RWPE2 (cell line): ENCODE data around the gene TNFRSF18.
A peak's percentile ranks its signal among the peaks of the same experiment; 100 is the strongest.

Experiments
- ATAC-seq: fragments of 200-7000 bp; cut with Tn5 transposase; 3 replicates; pipeline ENCODE4 v1.9.1; 2021; ENCODE audit warnings: low read depth
- DNase-seq: peaks from one replicate; pipeline ENCODE4 v3.0.0-alpha.2; 2020; ENCODE audit warnings: low spot score
- H3K27ac ChIP-seq: fragments of 450-650 bp; 2 replicates; pipeline ENCODE4 v1.5.1; 2017; ENCODE audit warnings: mild to moderate bottlenecking; ENCODE audit not compliant: poor library complexity, severe bottlenecking
- H3K27me3 ChIP-seq: fragments of 250-450 bp; sonication (Bioruptor Pico); 2 replicates; pipeline ENCODE4 v1.5.1; 2021; ENCODE audit warnings: mild to moderate bottlenecking, moderate library complexity; ENCODE audit not compliant: insufficient read depth, poor library complexity, severe bottlenecking
- H3K36me3 ChIP-seq: fragments of 250-450 bp; sonication (Bioruptor Pico); 2 replicates; pipeline ENCODE4 v1.5.1; 2020; ENCODE audit warnings: low read depth, mild to moderate bottlenecking, moderate library complexity
- H3K4me1 ChIP-seq: fragments of 250-450 bp; sonication (Bioruptor Pico); 2 replicates; pipeline ENCODE4 v1.5.1; 2021; ENCODE audit warnings: mild to moderate bottlenecking, moderate library complexity; ENCODE audit not compliant: insufficient read depth, poor library complexity, severe bottlenecking
- H3K4me3 ChIP-seq: fragments of 250-450 bp; sonication (Bioruptor Pico); 2 replicates; pipeline ENCODE4 v1.5.1; 2021; ENCODE audit warnings: mild to moderate bottlenecking, moderate library complexity; ENCODE audit not compliant: severe bottlenecking
- H3K9me3 ChIP-seq: fragments of 250-450 bp; sonication (Bioruptor Pico); 2 replicates; pipeline ENCODE4 v1.5.1; 2021; ENCODE audit warnings: mild to moderate bottlenecking, moderate library complexity; ENCODE audit not compliant: severe bottlenecking
- CTCF ChIP-seq: fragments of 450-650 bp; IDR thresholded peaks from one replicate; pipeline ENCODE4 v1.5.1; 2017; ENCODE audit warnings: mild to moderate bottlenecking, moderate library complexity; ENCODE audit not compliant: poor library complexity, severe bottlenecking

TNFRSF18 gene

DNA sequence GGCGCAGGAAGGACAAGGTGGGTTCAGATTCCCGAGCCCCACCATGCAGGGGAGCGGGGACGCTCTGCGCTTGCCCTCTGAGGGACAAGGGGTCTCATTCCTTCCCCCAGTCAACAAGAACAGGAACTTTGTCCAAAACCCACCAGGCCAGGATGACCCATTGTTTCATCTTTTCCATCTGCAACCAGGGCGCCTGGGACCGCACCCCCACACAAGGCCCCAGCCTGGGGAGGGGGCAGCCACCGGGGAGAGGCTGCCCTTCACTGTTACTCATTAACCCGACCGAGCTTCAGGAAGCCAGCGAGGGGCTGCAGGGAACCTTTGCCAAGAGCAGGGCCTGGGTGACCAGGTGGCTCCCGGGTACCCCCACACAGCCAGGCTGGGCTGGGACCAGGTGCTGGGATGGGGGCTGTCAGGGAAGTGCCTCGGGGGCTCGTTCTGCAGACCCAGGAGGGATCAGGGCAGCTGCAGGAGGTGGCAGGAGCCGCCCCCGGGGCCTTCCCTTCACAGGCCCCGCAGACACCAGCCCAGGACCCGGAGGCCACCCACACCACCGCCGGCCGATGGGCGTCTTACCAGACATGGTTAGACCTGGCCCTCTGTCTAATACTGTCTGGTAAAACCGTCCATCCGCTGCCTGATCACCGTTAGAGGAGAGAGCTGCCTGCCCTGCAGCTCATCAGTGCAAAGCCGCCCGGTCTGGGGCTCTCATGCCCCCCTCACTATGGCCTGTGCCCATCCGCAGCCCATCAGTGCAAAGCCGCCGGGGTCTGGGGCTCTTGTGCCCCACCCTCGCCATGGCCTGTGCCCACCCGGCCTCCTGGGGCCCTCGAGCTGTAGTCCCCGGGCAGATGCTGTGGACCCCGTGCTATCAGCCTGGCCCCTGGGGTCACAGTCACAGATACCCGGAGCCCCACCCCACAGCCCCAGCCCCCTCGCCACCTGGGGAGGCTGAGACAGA lies 37.7 kb downstream of the TNFRSF18 start:
- peak; percentile 65 for DNase-seq
- no peak for TF ChIP-seq CTCF
- Histone ChIP-seq H3K4me3 (no peak overlapping the region), H3K27ac (no peak overlapping the region), H3K27me3 (no peaks in the 10 kb centered on the region), H3K9me3 (no peaks in the 10 kb centered on the region), H3K36me3 (peaks cover 9% of the 10 kb centered on the region; the same call in 1 of the 2 replicates), H3K4me1 (peaks cover 10% of the 10 kb centered on the region)
- no peak for ATAC-seq

DNA sequence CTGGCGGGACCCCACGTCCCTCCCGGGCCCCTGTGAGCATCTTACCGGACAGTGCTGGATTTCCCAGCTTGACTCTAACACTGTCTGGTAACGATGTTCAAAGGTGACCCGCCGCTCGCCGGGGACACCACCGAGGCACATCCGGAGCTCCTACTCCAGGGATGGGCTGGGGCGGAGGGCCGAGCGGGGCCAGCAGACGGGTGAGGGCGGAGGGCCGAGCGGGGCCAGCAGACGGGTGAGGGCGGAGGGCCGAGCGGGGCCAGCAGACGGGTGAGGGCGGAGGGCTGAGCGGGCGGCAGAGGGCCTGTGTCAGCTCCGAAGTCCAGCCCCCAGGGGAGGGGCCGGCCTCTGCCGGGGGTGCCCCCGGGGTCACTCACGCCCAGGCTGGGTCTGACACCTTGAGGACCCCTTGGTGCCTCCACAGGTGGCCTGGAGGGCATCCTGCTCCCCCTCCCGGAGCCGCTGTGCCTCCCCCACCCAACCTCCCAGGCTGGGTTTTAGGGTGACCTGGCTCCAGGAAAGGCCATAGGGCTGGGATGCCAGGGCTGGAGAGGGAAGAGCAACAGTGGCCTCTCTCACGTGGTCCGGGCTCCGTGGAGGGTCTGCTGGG lies 38.4 kb downstream of the TNFRSF18 start:
- peak; percentile 55 for DNase-seq
- no peak for TF ChIP-seq CTCF

DNA sequence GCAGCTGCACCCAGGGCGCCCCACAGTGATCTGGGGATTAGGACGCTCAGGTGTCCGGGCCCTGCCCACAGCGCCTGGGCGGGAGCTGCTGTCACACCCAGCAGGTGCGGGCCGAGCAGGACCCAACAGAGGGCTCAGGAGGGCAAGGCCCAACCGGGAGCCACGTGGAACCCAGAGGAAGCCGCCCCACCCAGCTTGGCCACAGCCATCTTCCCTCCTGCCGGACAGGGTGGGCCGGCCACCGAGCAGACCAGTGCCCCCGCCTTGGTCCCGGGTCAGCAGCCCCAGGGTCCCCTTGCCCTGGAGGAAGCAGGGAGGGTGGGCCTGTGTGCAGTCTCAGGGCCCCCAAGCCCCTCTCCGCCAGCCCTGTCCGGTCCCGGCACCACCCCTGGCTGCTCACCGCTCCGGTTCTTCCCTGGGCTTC lies 39.0 kb downstream of the TNFRSF18 start:
- no peaks in the 10 kb centered on the region for H3K9me3 ChIP-seq
- no peak overlapping the region for H3K4me3 ChIP-seq
- ATAC-seq = no peak
- no peak for DNase-seq
- TF ChIP-seq CTCF = no peak
- H3K27me3 ChIP-seq = no peaks in the 10 kb centered on the region
- peaks cover 9% of the 10 kb centered on the region; the same call in 1 of the 2 replicates for H3K36me3 ChIP-seq
- H3K4me1 ChIP-seq = peaks cover 10% of the 10 kb centered on the region
- H3K27ac ChIP-seq = no peak overlapping the region

More for the DNA sequence above, 38.4 kb downstream of the TNFRSF18 start:
- Histone ChIP-seq H3K4me3 (no peak overlapping the region), H3K36me3 (peaks cover 9% of the 10 kb centered on the region; the same call in 1 of the 2 replicates), H3K27ac (no peak overlapping the region), H3K27me3 (no peaks in the 10 kb centered on the region), H3K4me1 (peaks cover 10% of the 10 kb centered on the region), H3K9me3 (no peaks in the 10 kb centered on the region)
- ATAC-seq = no peak

GRCh38 chr1:1166642-1167397 lies 39.6 kb downstream of the TNFRSF18 start:
- TF ChIP-seq CTCF = no peak
- DNase-seq = no peak
- peaks cover 10% of the 10 kb centered on the region for H3K4me1 ChIP-seq
- ATAC-seq = no peak
- H3K4me3 ChIP-seq = no peak overlapping the region
- no peaks in the 10 kb centered on the region for H3K9me3 ChIP-seq
- no peaks in the 10 kb centered on the region for H3K27me3 ChIP-seq
- no peak overlapping the region for H3K27ac ChIP-seq
- peaks cover 9% of the 10 kb centered on the region; the same call in 1 of the 2 replicates for H3K36me3 ChIP-seq
